PFSK-1 (cell line): ENCODE measurements around the gene PPIA.

Experiments used
- FOXP2 ChIP-seq: optimal IDR thresholded peaks from 2 replicates; pipeline ENCODE3; 2011; ENCODE audit warnings: borderline replicate concordance, control low read depth, inconsistent platforms; ENCODE audit not compliant: insufficient read depth; ENCODE audit errors: extremely low read length, extremely low read depth
- POLR2AphosphoS5 ChIP-seq: IDR thresholded peaks from 2 replicates; pipeline ENCODE4 v1.6.1; 2012; ENCODE audit warnings: low read depth, mild to moderate bottlenecking, control low read depth, low read length, moderate library complexity
- REST ChIP-seq, 2 experiments: IDR thresholded peaks; 2 replicates each; pipeline versions ENCODE4 v1.6.1 to v1.8.0; 2011 to 2012; ENCODE audit warnings: low read depth in 2 of 2, low read length in 2 of 2, control low read depth in 1 of 2, inconsistent platforms in 1 of 2, mild to moderate bottlenecking in 1 of 2, moderate library complexity in 1 of 2; ENCODE audit not compliant: insufficient read depth in 1 of 2
- SIN3A ChIP-seq: IDR thresholded peaks from 2 replicates; pipeline ENCODE4 v1.6.1; 2012; ENCODE audit warnings: mild to moderate bottlenecking, low read length, moderate library complexity, borderline replicate concordance; ENCODE audit not compliant: insufficient read depth
- TAF1 ChIP-seq: IDR thresholded peaks from 2 replicates; pipeline ENCODE4 v1.6.1; 2012; ENCODE audit warnings: low read length, control low read depth, borderline replicate concordance; ENCODE audit not compliant: insufficient read depth

Gene PPIA

GRCh38 chr7:44791278-44792219 is 4.9 kb upstream of the PPIA start:
- TF ChIP-seq REST (IDR thresholded peaks at IDR 0.05; ENCODE audit: insufficient read depth in 1 of 2, low read depth in 2 of 2, low read length in 2 of 2), result 0 out of 4 replicates have a peak, but pooled peaks of 1 of the 2 experiments have one; percentile 49
- no peak for TF ChIP-seq TAF1

GRCh38 chr7:44793919-44794318 is 2.6 kb upstream of the PPIA start:
- TF ChIP-seq REST (IDR thresholded peaks at IDR 0.05; ENCODE audit: insufficient read depth in 1 of 2, low read depth in 2 of 2, low read length in 2 of 2) (no peak), FOXP2 (no peak), TAF1 (no peak), SIN3A (no peak), POLR2AphosphoS5 (no peak)

GRCh38 chr7:44794331-44794730 is 2.1 kb upstream of the PPIA start:
- TF ChIP-seq FOXP2, result no peak
- no peak for TF ChIP-seq TAF1
- TF ChIP-seq SIN3A, result no peak

GRCh38 chr7:44796034-44796503 is 412 bp upstream of the PPIA start:
- peak; percentile 71 for TF ChIP-seq FOXP2
- no peak for TF ChIP-seq REST (IDR thresholded peaks at IDR 0.05; ENCODE audit: insufficient read depth in 1 of 2, low read depth in 2 of 2, low read length in 2 of 2)

- TF ChIP-seq TAF1, result peak; percentile 73; the same call in 1 of the 2 replicates
- peak; percentile 14 to 48; a peak in 1 of 4 replicates for TF ChIP-seq REST (IDR thresholded peaks at IDR 0.05; ENCODE audit: insufficient read depth in 1 of 2, low read depth in 2 of 2, low read length in 2 of 2)
- TF ChIP-seq SIN3A, result no peak
- no peak for TF ChIP-seq FOXP2
- TF ChIP-seq POLR2AphosphoS5, result peak; percentile 72; the same call in 1 of the 2 replicates
Observed at GRCh38 chr7:44797329-44798258, 1.1 kb downstream of the PPIA start.
